HG03280 (cell line): ENCODE measurements around the gene ZNF80.
"Not testable (repeated sequence)": the region's sequence is repeated elsewhere in the genome, so short reads cannot be mapped to it uniquely, and the experiment has no call there.

Experiments
- ATAC-seq: cut with Tn5 transposase; IDR thresholded peaks from one replicate; pipeline ENCODE4 v1.9.1; 2021; ENCODE audit warnings: mild to moderate bottlenecking, moderate library complexity; ENCODE audit not compliant: unreplicated experiment

The ZNF80 gene

GRCh38 chr3:114237478-114237877 is at the start of gene ZNF80:
Gene ZNF80 (minus strand): TSS chr3:114237578. CDS start chr3:114237074, 504 bp downstream.
- ATAC-seq, result not testable (repeated sequence)

DNA sequence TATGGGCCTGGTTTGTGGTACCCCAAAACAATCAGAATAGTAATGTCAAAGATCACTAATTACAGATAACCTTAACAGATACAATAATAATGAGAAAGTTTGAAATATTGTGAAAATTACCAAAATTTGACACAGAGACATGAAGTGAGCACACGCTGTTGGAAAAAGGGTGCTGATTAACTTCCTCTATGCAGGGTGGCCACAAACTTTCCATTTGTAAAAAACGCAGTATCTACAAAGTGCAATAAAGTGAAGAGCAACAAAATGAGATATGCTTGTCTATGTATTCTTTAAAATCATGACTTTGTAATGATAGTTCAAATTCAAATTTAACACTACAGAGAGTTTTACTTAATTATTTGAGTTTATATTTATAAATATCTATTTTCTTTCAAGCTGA is 48.9 kb upstream of the ZNF80 start:
- ATAC-seq, result no peak

DNA sequence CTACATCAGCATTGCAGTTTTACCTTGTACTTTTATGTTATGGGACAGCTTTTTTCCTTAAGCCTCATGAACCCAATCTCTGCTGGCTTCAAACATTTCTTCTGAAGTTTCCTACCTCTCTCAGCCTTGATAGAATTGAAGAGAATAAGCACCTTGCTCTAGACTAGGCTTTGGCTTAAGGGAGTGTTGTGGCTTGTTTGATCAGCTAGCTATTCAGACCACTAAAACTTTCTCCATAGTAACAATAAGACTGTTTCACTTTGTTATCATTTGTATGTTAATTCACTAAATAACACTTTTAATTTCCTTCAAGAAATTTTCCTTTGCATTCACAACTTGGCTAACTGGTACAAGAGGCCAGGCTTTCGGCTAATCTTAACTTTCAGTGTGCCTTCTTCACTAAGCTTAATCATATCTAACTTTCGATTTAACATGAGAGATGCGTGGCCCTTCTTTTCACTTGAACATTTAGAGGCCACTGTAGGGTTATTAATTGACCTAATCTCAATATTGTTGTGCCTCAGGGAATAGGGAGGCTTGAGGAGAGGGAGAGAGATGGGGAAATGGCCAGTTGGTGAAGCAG is 48.4 kb upstream of the ZNF80 start:
- no peak for ATAC-seq

DNA sequence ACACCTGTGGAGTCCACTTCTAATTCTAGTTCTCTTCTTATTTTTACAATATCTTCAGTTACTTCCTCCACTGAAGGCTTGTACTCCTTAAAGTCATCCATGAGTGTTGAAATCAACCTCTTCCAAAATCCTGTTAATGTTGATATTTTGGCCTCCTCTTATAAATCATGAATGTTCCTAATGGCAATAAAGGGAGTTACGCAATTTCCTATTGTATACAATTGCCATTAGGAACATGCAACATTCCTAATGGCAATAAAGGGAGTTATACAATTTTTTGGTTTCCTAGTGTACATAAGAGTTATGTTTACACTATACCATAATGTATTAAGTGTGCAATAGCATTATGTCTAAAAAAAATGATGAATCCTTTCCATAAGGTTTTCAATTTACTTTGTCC is 47.3 kb upstream of the ZNF80 start:
- ATAC-seq, result no peak

GRCh38 chr3:114276856-114277255 is 39.5 kb upstream of the ZNF80 start:
- ATAC-seq, result not testable (repeated sequence)

GRCh38 chr3:114274929-114275328 is 37.6 kb upstream of the ZNF80 start:
- ATAC-seq, result no peak

- ATAC-seq, result no peak
Measured at GRCh38 chr3:114272271-114272670, 34.9 kb upstream of the ZNF80 start.

- ATAC-seq, result no peak
Measured at GRCh38 chr3:114270019-114270418, 32.6 kb upstream of the ZNF80 start.

DNA sequence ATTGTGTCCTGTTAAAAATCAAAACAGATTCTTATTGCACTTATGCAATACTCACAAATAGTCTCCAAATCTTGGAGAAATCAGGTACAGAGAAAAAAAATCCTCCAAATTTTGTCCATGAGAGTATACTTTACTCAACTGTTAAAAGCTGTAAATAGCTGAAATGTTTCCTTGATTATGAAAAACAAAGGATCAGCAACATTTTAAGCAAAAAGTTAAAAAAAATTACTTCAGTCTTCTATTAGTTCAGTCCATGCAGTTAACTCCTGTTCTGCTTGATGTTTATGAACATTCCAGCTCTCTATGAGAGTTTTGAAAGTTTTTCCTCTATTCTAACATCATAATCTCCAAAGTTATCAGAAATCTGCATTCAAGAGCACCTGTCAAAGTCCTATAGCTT is 22.8 kb upstream of the ZNF80 start:
- no peak for ATAC-seq

GRCh38 chr3:114259566-114259965 is 22.2 kb upstream of the ZNF80 start:
- ATAC-seq, result no peak

- no peak for ATAC-seq
Measured at GRCh38 chr3:114253505-114253904, 16.1 kb upstream of the ZNF80 start.

DNA sequence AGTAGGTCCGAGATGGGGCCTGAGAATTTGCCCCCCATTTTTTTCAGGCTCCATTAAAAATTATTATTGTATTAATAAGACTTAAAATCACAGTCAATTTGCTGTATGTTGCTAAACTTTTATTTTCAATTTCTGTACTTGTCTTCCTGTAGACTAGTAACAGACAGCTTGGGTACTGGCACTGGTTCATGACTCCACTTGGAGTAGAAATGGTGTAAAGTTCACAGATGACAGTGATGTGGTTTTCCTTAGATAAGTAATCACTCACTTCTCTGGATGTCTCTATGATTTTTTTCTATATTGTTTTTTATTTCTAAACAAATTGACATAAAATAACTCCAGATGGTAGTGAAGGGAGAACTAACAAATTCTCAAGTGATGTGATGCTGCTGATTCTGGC is 15.6 kb upstream of the ZNF80 start:
- ATAC-seq, result no peak

DNA sequence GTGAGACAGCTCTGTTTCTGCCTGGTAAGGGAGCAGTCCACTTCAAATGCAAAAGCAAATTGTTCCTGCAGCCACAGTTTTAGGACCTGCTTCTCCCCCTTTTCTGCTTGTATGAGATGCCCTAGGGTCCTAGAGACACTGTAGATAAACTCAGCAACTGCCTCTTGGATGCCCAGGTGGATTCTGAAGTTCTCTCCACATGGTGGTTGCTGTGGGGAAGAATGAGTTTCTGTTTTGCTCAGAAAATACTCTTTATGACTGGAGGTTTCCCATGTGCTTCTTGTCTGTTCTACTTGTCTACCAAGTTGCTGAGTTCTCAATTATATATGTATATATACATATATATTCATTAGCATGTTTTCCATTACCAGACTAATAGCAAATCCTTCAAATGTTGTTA is 5.6 kb upstream of the ZNF80 start:
- peak; percentile 80 for ATAC-seq

- ATAC-seq, result no peak
Measured at GRCh38 chr3:114241262-114241661, 3.9 kb upstream of the ZNF80 start.

GRCh38 chr3:114238146-114238785 is 888 bp upstream of the ZNF80 start:
- not testable (repeated sequence) for ATAC-seq

DNA sequence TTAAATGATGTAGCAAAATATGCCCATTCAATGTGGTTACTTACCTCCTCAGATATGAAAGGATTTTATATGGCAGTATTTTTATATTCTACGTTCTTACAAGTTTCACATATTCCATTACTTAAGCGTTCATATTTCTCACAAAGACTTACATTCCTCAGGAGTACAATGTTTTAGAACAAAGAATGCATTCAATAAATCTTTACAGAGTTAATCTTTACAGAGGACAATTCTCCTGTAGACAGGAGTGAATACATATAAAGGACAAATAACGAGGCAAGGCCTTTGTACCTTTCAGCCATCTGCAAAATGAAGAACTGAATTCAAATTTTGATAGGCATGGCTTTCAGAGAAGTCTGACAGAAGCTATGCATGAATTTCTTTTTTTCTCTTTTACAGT is 1.9 kb downstream of the ZNF80 start:
- no peak for ATAC-seq

DNA sequence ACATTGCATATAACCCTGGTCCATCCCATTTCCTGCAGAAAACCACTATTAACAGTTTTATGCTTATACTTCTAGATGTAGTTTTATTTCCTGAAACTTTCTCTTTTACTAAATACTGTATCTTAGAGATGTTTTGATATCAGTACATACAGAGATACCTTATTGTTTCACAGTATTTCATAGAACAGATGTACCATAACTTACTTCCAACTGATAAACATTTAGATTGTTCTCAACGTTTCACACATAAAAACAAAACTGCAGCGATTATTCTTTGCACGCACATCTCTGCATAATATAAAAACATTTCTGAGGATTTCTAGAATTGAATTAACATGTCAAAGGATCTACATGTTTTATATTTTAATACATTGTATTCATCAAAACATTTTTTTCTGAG is 2.6 kb downstream of the ZNF80 start:
- no peak for ATAC-seq

GRCh38 chr3:114231616-114232015 is 5.8 kb downstream of the ZNF80 start:
- no peak for ATAC-seq

DNA sequence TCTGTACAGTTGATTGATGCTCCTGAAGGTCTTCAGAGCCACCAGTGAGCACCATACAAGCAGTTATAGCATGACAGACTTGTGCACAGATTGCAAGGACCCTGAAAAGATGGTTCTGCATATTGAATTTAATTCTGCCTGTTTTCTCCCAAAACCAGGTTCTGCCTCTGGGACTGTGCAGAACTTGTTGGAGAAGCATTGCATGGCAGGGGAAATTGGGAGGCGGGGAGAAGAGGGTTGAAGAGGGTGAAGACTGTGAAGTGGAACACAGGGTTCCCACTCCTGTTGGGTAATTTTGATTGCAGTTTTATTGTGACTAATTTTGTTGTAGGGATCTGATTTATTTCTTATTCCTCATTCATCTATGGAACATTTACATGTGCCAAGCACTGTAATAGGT is 10.3 kb downstream of the ZNF80 start:
- ATAC-seq, result no peak

DNA sequence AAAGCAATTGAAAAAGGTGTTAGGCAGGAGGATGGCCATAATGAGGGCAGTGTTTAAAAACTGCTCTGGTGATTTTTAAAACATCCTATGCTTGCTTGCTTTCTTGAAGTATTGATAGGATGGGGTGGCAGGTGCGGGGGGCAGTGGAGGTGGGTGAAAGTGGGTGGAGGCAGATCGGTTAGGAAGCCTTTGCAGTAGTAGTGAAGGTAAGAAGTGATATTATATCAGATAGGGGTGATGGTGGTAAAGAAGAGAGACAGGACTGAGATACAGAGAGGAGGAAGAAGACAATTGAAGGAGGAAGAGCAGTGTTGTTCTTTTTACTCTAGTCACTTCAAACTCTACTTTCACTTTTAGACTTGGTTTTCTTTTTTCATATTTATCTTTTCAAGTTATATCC is 11.1 kb downstream of the ZNF80 start:
- no peak for ATAC-seq

GRCh38 chr3:114223143-114223542 is 14.2 kb downstream of the ZNF80 start:
- ATAC-seq, result peak; percentile 78

DNA sequence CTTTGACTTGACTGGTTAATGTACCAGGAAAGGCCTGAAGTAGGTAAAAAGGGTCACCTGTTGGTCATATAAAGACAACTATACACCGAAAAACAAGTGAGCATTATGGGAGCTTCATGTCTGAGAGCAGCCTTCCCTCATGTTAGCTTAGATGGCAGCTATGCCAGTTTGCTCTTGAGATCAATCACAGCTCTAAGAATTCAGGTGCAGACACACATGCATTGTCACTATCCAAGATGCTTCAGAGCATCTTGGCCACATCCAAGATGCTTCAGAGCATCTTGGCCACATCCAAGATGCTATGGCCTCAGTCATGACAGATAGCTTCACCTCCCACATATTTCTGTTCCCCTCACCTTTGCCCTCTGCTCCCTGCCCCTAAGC is 15.5 kb downstream of the ZNF80 start:
- ATAC-seq, result no peak
